Gastroesophageal sphincter (tissue), 3 donors: Measurements from ENCODE around the gene KCNN1.

Experiments
- POLR2A ChIP-seq, 2 donors: fragments of 450-650 bp; IDR thresholded peaks; one replicate each; pipeline ENCODE4 v1.6.1; 2017; ENCODE audit warnings: antibody characterized with exemption in 2 of 2, mild to moderate bottlenecking in 2 of 2, moderate library complexity in 1 of 2
- POLR2AphosphoS5 ChIP-seq: sonication (generic); formaldehyde crosslinking; IDR thresholded peaks from one replicate; pipeline ENCODE4 v1.6.1; 2017; ENCODE audit warnings: antibody characterized with exemption
- TF ChIP-seq, protein P1 (sequence below), 4 experiments: fragments of 200-600 bp in 2 of 4; fragments of 450-650 bp in 2 of 4; sonication (generic) in 1 of 4; IDR thresholded peaks; one replicate each; pipeline ENCODE4 v1.5.1; 2017 to 2019; ENCODE audit warnings: antibody characterized with exemption in 4 of 4, mild to moderate bottlenecking in 2 of 4, moderate library complexity in 2 of 4

DNA sequence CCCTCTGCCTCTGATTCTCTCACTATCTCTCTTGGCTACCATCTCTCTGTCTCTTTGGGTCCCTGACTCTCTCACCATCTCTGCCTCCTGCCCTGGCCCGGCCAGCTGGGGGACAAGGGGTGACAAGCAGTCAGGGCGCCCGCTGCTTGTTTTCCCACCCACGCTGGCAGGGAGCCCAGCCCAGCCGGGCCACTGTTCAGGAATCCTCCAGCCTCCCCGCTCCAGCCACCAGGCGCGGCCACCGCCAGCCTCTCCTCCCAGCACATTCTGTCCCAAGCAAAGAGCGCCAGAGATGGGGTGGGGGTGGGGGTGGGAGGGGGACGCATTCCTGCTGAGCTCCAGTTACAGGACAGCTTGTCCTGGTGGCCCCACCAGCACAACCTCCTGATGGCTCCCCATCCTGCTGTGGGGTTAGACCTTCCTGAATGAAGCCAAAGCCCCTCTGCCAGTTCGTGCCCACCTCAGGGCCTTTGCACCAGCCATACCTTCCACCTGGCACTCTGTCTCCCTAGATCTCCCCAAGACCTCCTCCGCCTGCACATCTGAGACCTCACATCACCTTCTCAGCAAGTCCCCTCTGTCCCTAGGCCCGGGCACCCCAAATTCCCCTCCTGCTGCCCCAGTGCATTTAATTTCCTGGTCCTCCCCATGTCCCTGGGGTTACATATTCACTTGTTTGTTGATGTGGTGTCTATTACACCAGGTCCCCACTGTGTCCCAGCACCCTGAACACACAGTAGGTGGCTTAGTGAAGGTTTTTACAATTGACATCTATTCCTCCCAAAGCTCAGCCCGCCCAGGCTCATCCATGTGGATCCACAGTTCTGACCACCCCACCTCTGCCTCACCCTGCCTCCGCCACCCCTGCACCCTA lies 53.5 kb downstream of the KCNN1 start:
- TF ChIP-seq POLR2A (IDR thresholded peaks at IDR 0.05) (no peak), POLR2AphosphoS5 (peak; percentile 75)
- TF ChIP-seq, protein P1, sequence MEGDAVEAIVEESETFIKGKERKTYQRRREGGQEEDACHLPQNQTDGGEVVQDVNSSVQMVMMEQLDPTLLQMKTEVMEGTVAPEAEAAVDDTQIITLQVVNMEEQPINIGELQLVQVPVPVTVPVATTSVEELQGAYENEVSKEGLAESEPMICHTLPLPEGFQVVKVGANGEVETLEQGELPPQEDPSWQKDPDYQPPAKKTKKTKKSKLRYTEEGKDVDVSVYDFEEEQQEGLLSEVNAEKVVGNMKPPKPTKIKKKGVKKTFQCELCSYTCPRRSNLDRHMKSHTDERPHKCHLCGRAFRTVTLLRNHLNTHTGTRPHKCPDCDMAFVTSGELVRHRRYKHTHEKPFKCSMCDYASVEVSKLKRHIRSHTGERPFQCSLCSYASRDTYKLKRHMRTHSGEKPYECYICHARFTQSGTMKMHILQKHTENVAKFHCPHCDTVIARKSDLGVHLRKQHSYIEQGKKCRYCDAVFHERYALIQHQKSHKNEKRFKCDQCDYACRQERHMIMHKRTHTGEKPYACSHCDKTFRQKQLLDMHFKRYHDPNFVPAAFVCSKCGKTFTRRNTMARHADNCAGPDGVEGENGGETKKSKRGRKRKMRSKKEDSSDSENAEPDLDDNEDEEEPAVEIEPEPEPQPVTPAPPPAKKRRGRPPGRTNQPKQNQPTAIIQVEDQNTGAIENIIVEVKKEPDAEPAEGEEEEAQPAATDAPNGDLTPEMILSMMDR (IDR thresholded peaks at IDR 0.05) = peak in 2 of 4 experiments; percentile 32 to 43
